H7 (cell line): ENCODE data around the gene SMS. TPM values are rescaled to one million over a fixed set of nuclear protein-coding genes. Genes with fewer than 3 reads are reported as not detected.

Source experiments
- DNase-seq: peaks from one replicate; pipeline ENCODE4 v3.0.0; 2012
- H3K27me3 ChIP-seq: 2 replicates; pipeline ENCODE4 v1.6.0; 2011; ENCODE audit warnings: mild to moderate bottlenecking, low read length; ENCODE audit not compliant: control insufficient read depth, insufficient read depth
- H3K36me3 ChIP-seq: replicated peaks from 2 replicates; pipeline ENCODE4 v1.5.1; 2011; ENCODE audit warnings: low read length; ENCODE audit not compliant: control insufficient read depth, insufficient read depth
- H3K4me3 ChIP-seq: 2 replicates; pipeline ENCODE4 v1.5.1; 2011; ENCODE audit warnings: low read depth, mild to moderate bottlenecking, control low read depth, low read length, moderate library complexity; ENCODE audit not compliant: insufficient read depth
- total RNA-seq: library from RNA; depleted of rRNA; stranded (reverse); fragments of >200 nt; shearing (Covaris generic); gene quantifications from 2 replicates; pipeline ENCODE4 v1.2.3, GENCODE V29; 2014

The SMS gene
- total RNA-seq, 1 experiment from 2014 or later: 396 TPM

DNA sequence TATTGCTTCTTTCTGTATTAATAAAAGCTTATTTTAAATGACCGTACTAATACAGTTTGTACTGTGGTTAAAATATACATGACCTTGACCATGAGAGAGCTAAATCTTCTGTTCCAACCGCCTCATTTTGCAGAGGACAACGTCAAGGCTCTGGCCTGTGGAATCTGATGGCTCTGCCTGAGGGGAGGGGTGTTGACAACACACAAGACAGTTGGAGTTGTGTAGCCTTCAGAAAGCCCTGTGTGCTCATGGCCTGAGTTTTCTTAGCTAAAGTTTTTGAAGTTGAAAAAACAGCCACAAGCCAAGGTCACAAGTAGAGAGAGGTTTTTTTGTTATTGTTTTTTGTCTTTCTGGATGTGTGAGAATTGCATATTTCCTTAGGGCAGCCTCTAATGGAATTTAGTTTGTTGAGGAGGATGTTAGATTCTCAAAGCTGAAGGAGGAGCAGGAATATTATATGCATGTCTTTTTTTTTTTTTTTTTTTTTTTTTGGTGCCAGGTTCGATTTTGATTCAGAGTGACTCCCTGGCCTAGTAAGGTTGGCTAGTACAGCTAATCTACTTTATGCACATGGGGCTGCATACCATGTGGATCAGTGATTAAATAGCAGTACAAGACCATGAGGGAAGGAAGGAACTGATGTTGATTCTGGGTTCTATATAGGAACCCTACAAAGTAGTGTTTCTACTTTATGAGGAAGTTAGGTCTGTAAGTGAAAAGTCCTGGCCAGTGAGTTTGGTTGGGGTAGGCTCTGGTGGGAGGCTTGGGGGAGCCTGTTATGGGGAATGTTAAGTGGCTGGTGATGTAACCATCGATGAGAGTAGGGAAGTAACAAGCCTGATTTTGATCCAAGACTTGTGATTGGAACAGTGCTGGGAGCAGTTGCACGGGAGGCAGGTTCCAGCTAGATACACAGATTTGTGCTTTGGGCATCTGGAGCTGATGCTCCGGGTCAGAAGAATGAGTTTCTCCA is 20.3 kb downstream of the SMS start:
- DNase-seq: no peak
- no peaks in the 10 kb centered on the region for H3K36me3 ChIP-seq
- no peaks in the 10 kb centered on the region for H3K27me3 ChIP-seq
- H3K4me3 ChIP-seq: no peak overlapping the region

DNA sequence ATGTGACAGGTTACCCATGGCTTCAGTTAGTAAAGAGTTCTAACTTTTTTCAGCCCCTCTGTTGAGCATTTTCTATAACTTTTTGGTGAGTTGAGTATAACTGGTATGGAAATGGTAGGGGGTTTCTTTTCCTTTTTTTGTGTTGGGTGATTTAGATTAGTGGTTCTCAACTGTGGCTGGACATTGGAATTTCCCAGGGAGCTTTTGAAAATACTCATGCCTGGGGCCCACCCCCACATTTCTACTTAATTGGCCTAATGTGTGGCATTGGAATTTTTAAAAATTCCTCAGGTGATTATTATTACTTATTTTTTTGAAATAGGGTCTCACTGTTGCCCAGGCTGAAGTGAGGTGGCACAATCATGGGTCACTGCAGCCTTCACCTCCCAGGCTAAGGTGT is 21.9 kb downstream of the SMS start:
- DNase-seq: no peak

DNA sequence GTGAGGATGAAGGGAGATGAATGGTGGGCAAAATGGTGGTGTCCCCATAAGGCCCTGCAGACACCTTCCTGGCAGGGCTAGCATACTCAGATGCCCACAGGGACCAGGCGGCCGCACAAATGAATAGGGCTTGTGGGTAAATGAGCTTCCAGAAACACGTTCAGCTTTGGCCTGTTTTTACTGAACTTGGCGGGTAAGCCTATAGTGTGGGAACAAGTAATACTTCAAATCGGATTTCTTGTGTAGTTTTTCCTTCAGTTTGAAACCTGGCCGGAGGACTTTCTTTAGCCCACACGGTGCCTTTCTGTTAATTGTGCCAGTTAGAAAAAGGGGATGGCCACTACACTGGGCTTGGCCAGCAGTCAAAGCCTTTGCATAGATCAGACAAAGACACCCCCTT is 22.8 kb downstream of the SMS start:
- DNase-seq: no peak
- Histone ChIP-seq H3K36me3 (peaks cover 7% of the 10 kb centered on the region), H3K4me3 (no peak overlapping the region), H3K27me3 (no peaks in the 10 kb centered on the region)

More for the DNA sequence above, 21.9 kb downstream of the SMS start:
- no peak overlapping the region for H3K4me3 ChIP-seq
- peaks cover 2% of the 10 kb centered on the region for H3K36me3 ChIP-seq
- no peaks in the 10 kb centered on the region for H3K27me3 ChIP-seq

DNA sequence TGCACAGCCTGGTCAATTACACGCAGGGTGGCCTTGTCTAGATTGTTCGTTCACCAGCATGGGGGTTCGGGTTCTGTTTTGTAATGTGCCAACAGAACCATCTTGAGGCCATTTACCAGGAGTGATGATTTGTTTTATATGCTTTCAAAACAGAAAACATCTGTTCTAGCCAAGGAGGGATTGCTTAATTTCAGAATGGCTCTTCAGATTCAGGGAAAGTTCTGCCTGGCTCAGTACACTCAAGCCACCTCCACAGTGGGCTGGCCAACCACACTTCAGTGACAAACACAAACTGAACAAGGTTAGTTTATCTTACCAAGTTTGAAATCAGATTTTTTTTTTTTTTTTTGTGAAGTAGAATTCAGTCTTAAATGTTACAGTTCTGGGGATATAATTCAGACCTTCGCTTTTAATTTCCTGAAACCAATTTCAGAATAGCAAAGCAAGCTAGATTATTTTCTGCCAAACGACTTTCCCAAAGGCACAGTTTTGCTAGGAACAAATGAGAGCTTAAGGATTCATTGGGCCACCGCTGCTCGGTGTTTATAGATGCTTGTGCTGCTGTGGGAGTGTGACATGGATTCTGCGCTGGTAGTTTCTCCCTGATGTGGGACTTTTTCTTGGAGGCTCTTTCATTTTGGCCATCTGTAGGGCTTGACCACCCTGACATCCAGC is 23.4 kb downstream of the SMS start:
- no peaks in the 10 kb centered on the region for H3K27me3 ChIP-seq
- peaks cover 7% of the 10 kb centered on the region for H3K36me3 ChIP-seq
- no peak for DNase-seq
- H3K4me3 ChIP-seq: no peak overlapping the region

DNA sequence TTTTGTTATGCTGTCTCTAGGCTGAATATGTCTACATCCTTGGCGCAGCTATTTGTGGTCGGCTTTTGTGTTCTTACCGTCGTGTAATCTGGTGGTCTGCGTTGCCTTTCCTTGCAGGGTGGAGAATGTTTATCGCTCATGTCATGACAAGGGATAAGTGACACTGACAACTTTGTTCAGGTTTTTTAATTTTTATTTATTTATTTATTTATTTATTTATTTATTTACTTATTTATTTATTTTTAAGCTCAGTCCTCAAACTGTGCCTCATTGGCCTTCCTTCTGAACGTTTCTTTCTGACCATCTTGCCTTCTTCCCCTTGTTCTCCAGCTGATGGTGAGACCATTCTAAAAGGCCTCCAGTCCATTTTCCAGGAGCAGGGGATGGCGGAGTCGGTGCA is 26.4 kb downstream of the SMS start:
- Histone ChIP-seq H3K4me3 (no peak overlapping the region), H3K36me3 (peaks cover 11% of the 10 kb centered on the region), H3K27me3 (no peaks in the 10 kb centered on the region)
- DNase-seq: no peak

DNA sequence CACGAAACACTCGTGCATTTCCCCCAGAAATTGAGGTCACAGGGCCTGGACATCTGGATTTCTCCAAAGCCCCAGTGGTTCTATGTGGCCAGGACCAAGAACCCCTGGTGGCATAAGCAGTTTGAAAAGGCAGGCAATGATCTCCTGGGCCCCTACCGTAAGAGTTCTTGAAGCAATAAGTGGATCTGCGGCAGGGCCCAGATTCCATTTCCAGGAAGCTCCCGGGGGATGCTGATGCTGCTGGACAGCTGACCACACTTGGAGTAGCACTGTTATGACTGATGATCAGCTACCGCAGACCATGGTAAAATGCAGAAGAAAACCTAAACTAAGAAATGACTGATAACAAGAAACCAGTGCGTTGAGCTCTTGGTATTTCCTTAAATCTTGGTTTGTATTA is 27.8 kb downstream of the SMS start:
- H3K27me3 ChIP-seq: no peaks in the 10 kb centered on the region
- H3K4me3 ChIP-seq: no peak overlapping the region
- H3K36me3 ChIP-seq: peaks cover 18% of the 10 kb centered on the region
- DNase-seq: no peak

DNA sequence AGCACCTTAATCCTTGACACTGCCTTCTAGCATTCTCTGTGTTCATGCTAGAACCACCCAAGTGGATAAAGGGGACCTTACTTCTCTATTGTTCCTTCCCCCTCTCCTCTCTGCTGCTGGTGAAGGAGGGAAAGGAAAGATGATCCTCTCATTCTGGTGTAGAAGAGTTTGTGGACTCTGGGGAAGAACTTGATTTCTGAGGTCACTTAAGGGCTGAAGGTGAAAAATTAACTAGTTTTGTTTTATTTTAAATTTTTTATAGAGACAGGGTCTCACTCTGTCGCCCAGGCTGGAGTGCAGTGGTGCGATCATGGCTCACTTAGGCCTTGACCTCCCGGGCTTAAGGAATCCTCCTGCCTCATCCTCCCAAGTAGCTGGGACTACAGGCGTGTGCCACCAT is 29.8 kb downstream of the SMS start:
- H3K27me3 ChIP-seq: no peaks in the 10 kb centered on the region
- no peak overlapping the region for H3K4me3 ChIP-seq
- peaks cover 27% of the 10 kb centered on the region for H3K36me3 ChIP-seq
- no peak for DNase-seq

DNA sequence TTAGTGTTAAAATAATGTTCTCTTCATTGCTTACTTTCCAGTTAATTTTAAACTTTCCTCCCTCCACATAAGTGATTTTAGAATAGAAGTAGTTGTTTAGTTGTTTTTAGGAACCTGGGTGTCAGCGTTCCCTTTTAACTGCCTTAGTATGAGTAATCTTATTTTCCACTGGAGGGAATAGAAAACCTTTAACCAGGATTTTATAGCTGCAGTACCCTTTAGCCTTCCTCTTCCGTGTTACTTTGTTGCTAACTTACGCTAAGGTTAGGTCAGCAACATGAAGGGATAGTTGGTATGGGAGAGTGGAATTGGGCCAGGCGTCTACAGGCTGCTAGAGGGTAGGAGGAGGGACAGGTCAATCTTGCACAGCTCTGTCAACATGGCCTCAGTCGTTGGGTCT is 31.5 kb downstream of the SMS start:
- Histone ChIP-seq H3K4me3 (no peak overlapping the region), H3K36me3 (peaks cover 39% of the 10 kb centered on the region), H3K27me3 (no peaks in the 10 kb centered on the region)
- DNase-seq: no peak

DNA sequence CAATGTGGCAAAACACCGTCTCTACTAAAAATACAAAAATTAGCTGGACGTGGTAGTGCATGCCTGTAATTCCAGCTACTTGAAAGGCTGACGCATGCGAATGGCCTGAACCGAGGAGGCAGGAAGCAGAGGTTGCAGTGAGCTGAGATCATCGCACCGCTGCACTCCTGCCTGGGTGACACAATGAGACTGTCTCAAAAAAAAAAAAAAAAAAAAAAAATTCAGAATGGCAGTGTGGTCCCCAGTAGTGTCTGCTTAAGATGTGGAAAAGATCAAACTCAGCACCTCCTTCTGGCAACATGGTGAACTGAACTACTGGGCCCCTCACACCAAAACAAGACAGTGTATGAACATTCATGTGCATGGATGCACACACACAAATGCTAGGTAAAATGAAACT is 32.2 kb downstream of the SMS start:
- Histone ChIP-seq H3K27me3 (no peaks in the 10 kb centered on the region), H3K4me3 (no peak overlapping the region), H3K36me3 (peaks cover 39% of the 10 kb centered on the region)
- no peak for DNase-seq

DNA sequence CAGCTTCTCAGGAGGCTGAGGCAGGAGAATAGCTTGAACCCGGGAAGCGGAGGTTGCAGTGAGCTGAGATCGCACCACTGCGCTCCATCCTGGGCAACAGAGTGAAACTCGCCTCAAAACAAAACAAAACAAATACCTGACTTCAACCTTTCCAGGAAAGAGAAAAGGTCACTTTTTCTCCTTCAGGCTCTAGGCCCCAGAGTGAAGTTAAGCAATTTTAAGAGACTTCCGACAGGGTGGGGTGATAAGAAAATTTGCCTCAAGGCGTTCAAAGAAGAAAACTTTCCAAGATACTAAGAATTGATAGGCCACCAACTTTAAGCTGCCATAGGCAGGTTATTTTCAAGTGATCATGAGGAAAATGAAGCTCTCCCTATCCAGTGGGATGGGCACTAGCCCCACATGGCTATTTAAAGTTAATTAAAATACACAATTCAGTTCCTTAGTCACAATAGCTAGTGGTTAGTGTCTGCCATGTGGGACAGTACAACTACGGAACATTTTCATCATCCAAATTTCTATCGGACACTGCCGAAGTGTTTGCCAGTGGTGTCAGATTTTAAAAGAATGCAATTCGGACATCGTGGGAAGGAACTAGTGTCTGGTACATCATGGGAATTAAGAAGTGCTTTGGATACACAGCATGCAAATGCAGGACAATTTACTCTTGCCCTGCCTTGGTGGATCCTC is 33.0 kb downstream of the SMS start:
- no peaks in the 10 kb centered on the region for H3K27me3 ChIP-seq
- H3K36me3 ChIP-seq: peaks cover 42% of the 10 kb centered on the region
- H3K4me3 ChIP-seq: no peak overlapping the region
- DNase-seq: no peak

DNA sequence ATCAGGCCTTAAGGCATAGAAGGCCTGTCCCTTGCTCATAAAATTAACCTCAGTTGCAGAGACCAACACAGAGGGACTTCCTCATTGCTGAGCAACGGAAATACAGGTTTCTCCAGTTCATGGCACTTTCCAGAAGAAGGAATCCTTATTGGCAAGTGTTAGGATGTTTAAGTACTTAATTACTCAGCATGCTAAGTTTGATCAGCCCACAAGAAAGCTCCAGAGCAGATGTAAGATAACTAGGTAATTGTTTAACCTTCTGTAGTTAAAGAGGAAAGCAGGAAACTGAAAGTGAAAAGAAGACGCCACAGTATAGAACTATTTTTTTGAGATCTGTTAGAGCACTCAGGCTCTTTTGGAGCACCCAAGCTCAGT is 33.5 kb downstream of the SMS start:
- Histone ChIP-seq H3K36me3 (peaks cover 44% of the 10 kb centered on the region), H3K4me3 (no peak overlapping the region), H3K27me3 (no peaks in the 10 kb centered on the region)
- DNase-seq: no peak

DNA sequence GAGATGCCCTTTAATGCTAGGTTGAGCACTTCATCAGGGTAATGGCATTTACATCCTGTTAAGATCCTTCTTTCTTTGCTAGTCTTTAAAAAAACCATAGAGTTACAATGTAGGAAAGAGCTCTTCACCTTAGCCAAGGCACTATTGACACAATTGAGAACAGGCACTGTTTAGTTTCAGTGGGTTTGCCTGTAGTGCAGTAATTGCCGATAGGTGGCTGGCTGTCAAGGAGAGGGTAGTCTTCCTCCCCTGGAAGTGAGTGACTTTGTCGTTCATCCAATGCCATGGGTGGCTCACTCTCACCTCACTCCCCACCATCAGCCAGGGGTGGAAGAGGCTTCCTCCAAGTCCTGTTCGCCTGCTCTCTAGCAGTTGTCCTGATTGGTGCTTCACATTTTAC is 34.7 kb downstream of the SMS start:
- H3K4me3 ChIP-seq: no peak overlapping the region
- DNase-seq: no peak
- no peaks in the 10 kb centered on the region for H3K27me3 ChIP-seq
- H3K36me3 ChIP-seq: peaks cover 43% of the 10 kb centered on the region

DNA sequence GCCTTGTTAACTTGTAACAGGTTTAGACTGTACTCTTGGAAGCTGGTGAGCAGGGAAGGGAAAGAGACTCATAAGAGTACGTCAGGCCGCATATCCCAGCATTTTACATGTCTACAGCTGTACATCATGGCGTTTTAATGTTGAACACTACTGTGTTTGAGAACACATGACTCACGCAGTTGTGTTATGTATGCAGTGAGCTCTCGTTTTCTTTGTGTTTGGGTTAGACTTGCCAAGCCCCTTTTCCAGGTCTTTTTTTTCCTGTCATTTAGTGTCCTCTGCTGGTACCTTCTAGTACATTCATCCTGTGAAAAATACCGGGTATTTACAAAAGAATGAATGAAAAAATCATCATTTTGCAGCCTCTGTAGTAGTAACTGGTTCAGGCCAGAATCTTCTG is 35.3 kb downstream of the SMS start:
- H3K27me3 ChIP-seq: no peaks in the 10 kb centered on the region
- no peak overlapping the region for H3K4me3 ChIP-seq
- peaks cover 43% of the 10 kb centered on the region for H3K36me3 ChIP-seq
- DNase-seq: no peak

DNA sequence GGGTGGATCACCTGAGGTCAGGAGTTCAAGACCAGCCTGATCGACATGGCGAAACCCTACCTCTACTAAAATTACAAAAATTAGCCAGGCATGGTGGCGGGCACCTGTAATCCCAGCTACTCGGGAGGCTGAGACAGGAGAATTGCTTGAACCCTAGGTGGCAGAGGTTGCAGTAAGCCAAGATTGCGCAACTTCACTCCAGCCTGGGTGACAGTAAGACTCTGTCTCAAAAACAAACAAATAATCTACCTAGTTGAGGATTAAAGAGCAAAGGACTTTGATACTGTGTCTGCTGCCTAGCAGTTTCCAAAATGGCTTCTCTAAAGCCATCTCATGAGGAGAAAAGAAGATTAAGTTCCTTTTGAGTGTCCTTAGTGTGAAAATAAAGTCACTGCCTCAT is 37.8 kb downstream of the SMS start:
- Histone ChIP-seq H3K27me3 (no peaks in the 10 kb centered on the region), H3K36me3 (peaks cover 34% of the 10 kb centered on the region), H3K4me3 (no peak overlapping the region)
- DNase-seq: no peak

DNA sequence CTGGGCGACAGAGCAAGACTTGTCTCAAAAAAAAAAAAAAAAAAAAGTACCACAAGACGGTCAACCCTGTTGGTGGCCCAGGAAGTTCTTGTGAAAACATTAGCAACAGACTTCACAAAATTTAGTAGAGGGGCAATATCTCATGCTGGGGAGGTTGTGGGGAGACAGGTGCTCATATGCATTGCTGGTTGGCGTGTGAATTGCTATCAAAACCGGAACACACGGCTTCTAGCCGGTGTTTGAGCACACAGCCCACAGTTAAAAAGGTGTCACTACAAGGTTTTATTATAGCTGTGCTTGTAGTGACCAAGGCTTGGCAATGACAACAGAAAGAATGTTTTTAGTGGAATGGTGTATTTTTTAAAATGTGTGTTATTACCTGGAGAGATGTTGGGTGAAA is 41.8 kb downstream of the SMS start:
- no peak for DNase-seq
- H3K4me3 ChIP-seq: no peak overlapping the region
- peaks cover 19% of the 10 kb centered on the region for H3K36me3 ChIP-seq
- no peaks in the 10 kb centered on the region for H3K27me3 ChIP-seq
